HG03521 (cell line): ENCODE measurements around the gene NCKAP1.
"Not testable (repeated sequence)": the region's sequence is repeated elsewhere in the genome, so short reads cannot be mapped to it uniquely, and the experiment has no call there.

ENCODE experiments used
- ATAC-seq: cut with Tn5 transposase; IDR thresholded peaks from one replicate; pipeline ENCODE4 v1.9.1; 2021; ENCODE audit warnings: mild to moderate bottlenecking, moderate library complexity; ENCODE audit not compliant: unreplicated experiment

The NCKAP1 gene

GRCh38 chr2:182914852-182915251 lies 123.4 kb downstream of the NCKAP1 start:
- ATAC-seq: no peak

DNA sequence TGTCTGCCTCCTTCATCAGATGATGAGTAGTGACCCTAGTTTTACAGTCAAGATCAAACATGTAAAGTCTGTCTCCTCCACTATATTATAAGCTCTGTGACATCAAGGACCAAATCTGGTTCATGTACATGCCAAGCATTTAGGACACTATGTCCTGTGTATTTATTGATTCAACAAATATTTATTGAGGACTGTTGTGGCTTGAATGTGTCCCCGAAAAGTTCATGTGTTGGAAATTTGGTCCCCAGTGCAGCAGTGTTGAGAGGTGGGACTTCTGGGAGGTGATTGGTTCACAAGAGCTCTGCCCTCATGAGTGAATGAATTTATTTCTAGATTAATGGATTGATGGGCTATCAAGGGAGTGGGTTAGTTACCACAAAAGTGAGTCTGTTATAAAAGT lies 125.2 kb downstream of the NCKAP1 start:
- ATAC-seq: no peak

GRCh38 chr2:182912518-182912915 lies 125.7 kb downstream of the NCKAP1 start:
- ATAC-seq: no peak

GRCh38 chr2:182911813-182912517 lies 126.3 kb downstream of the NCKAP1 start:
- no peak for ATAC-seq

- ATAC-seq: no peak
Measured at GRCh38 chr2:182910965-182911364, 127.3 kb downstream of the NCKAP1 start.

GRCh38 chr2:182907081-182907830 lies 131.0 kb downstream of the NCKAP1 start:
- no peak for ATAC-seq

DNA sequence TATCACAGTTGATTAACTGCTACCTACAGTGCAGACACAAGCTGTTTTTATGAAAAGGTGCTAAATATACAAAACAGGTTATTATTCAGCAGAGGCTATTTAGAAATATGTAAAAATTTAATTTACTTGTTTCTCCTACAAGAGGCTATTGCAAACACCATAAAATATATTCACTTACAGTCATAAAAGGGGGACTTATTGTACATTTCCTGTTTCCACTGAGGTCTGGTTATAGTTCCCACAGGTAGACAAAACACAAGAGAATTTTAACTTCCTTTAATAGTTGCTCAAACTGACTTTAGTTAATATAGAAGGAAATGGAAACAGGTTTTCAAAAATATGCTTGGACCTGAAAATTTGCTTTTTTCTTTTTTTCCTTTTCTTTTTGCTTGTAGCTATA lies 131.8 kb downstream of the NCKAP1 start:
- no peak for ATAC-seq

DNA sequence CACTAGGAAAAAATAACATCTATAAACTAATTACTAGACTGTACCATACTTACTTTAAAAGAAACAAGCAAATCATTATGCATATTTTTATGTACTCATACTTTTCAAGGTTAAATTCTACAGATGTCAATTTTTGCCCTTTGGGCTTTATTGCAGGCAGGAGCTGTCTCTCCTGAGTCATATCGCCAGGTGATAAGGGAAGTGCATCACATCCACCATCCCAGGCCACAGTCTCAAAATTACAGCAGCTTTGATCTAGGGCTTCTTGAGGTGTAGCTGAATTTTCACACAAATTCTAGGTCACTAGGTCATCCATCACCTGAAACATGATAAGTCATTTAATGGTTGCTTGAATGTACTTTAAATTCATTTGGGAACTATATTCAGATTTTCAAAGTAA lies 133.4 kb downstream of the NCKAP1 start:
- no peak for ATAC-seq

DNA sequence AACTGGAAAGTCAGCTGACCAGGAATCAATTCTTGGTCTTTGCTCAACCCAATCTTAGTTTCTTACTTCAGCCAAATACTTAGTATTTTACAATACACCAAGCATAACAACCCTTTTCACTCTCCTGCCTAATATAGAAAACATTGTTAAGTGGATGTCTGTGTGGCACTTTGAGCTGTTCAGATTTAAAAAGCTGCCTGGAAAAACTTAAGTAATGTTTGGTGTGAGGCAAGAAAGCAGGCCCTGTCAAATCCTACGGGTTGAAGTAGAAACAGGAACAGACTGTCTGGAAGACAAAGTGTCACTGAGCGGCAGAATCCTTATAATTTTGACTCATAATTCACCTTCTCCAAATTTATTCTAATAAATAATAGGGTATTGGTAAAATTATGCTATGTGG lies 134.7 kb downstream of the NCKAP1 start:
- no peak for ATAC-seq

DNA sequence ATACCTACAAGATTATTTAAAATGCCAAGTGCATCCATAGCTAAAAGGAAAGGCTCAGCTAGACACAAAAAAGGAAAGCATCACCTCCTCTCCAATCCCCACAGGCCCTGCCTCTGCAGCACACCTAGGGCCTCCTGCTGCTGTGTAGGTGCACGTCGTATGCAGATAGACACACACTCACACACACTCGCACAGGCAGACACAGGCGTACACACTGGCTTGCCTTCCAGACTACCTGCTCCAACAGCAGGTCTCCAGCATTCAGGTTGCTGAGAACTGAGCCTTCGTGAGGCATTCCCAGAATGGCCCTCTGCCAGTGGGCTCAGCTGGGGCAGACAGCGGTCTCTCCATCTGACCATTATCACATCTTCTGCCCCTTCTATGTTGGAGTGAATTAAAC lies 136.5 kb downstream of the NCKAP1 start:
- ATAC-seq: no peak

DNA sequence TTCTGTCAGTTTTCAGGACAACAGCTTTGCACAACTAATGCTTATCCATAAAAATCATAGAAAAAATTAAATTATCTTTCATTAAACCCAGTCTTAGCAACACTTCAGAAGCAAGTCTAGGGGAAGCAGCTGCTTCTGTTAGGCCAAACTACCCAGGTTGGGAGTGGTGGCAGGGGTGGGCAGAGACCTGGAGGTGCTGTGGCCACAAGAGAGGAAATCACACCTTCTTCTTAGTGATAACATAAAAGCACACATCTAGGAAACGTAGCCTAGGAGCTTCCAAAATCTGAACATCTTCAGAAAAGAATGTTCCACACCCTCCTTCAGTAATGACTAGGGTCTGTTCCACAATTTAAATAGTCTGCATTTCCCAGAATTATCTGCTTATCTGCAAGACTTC lies 139.5 kb downstream of the NCKAP1 start:
- ATAC-seq: no peak

GRCh38 chr2:182897137-182897536 lies 141.1 kb downstream of the NCKAP1 start:
- ATAC-seq: no peak

DNA sequence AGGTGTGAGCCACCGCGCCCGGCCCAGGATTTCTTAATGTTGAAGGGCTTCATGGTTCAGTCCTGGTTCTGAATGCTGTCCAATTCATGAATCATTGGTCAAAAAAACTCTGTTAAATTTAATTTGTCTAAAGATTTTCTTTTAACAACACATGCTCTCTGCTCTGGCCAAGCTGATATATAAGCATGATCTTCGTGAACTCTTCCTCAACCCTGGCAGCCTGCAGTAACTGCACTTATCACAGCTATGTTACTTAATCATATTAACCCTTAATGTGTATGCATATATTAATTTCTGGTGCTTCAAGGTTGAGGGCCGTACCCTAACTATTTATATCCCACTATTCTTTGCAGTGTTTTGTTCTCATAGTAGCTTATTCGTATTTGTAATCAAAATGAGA lies 142.5 kb downstream of the NCKAP1 start:
- ATAC-seq: no peak

DNA sequence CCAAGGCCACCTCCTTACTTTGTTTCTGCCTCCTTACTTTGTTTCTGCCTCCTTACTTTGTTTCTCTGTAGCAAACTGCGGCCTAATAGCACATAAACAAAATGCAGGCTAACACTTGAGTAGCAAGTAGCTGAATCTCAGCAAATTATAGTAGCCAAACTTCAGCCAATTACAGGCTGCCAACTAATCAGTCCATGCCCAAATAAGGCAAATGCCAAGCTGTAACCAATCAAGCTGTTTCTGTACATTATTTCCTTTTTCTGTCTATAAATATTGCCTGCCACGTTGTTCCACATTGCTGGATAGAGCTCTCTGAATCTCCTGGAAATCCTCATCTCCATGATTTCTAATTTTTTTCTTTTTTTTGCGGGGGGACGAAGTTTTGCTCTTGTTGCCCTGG lies 143.1 kb downstream of the NCKAP1 start:
- no peak for ATAC-seq

- ATAC-seq: no peak
Measured at GRCh38 chr2:182894174-182894573, 144.1 kb downstream of the NCKAP1 start.

DNA sequence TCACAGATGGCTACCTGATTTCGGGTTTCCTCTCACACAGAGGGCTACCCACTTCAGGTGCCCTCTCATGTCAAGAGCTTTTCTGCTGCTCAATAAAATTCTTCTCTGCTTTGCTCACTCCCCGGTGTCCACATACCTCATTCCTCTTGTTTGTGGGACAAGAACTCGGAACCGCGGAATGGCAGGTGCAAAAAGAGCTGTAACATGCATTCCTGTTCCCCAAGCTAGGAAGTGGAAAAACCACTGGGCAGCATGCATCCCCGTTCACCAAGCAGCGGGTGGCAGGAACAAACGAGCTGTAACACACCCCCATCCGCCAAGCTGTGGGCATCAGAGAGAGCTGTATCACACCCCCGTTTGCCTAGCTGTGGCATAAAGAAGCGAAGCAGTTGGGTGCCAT lies 144.6 kb downstream of the NCKAP1 start:
- no peak for ATAC-seq

DNA sequence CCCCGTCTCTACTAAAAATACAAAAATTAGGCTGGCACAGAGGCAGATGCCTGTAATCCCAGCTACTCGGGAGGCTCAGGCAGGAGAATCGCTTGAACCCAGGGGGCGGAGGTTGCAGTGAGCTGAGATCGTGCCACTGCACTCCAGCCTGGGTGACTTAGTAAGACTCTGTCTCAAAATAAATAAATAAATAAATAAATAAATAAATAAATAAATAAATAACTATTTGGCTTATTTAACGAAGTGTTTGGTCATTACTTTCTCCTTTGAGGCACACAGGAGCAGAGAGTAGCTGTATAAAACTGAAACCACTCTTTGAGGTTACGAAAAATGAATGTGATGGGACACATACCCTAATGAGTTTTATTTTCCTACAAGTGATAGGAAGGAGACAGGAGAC lies 145.2 kb downstream of the NCKAP1 start:
- ATAC-seq: not testable (repeated sequence)

GRCh38 chr2:182891611-182892010 lies 146.6 kb downstream of the NCKAP1 start:
- no peak for ATAC-seq

GRCh38 chr2:182890773-182891378 lies 147.4 kb downstream of the NCKAP1 start:
- ATAC-seq: no peak

GRCh38 chr2:182890305-182890704 lies 148.0 kb downstream of the NCKAP1 start:
- no peak for ATAC-seq

DNA sequence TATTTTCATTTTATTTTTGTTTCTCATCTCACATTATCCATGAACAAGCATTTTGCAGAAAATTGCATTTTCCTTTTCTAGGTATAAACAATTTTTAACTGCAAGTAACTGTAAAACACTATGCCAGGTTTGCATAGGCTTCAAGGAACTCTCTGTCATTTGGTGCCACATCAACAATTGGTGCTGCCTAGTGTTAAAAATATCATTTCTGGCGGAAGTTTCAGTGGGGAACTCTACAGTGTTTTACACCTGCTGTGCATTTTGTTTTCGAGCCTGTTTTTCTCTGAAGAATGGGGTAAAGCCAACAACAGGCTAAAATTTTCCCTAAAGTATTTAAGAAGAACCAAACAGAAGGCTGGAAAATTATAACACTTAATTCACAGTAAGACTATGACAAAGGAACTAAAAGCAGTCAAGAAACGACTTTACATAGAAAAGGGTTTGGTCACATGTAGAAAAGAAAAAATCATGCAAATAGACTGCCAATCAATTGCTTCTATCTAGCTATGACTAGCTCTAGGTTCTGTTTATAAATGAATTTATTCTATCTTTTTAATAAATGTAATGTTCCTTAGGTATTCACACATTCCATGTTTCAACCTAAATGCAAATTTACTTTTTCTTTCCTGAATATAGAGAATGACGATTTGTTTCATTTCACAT lies 150.4 kb downstream of the NCKAP1 start:
- ATAC-seq: no peak

DNA sequence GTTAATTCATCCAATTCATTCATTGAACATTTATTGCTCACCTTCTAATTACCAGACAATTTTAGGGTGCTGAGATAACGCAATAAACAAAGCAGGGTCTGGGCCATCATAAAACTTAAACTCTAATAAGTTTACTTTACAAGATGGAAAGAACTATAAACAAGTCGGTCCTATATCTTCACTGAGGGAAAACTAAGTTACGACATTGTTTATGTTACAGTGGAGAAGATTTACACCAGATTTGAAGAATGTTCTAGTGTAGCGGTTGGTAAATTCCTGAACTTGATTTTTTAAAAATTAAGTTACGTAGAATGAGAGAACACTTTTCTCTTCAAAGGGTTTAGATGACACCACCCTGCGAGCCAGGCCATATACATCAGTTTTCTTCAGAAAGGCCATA lies 151.2 kb downstream of the NCKAP1 start:
- ATAC-seq: no peak
